MCF 10A (cell line): ENCODE results near the gene CSNK1A1L. TPM values are rescaled to one million over a fixed set of nuclear protein-coding genes. Genes with fewer than 3 reads are reported as not detected.

ENCODE experiments used
- BruUV-seq: library from RNA; stranded (reverse); fragments of 400-500 nt; replicated peaks from 2 replicates; lab custom pipeline; 2021; lab: Mats Ljungman, UMichigan
- CTCF ChIA-PET: fragments of 300-600 bp; sonication (Branson Sonifier 250); formaldehyde crosslinking; extraction: SDS; loops from one replicate; lab custom pipeline; 2021; ENCODE audit warnings: antibody characterized with exemption, inconsistent platforms; lab: Yijun Ruan, JAX
- POLR2A ChIA-PET: fragments of 300-600, 350-650 bp; sonication (Branson Sonifier 250); formaldehyde crosslinking; extraction: SDS; loops from one replicate; lab custom pipeline; 2020; ENCODE audit warnings: antibody characterized with exemption, inconsistent platforms; lab: Yijun Ruan, JAX
- DNase-seq: peaks from one replicate; pipeline ENCODE4 v3.0.0-alpha.2; 2018; ENCODE audit not compliant: unreplicated experiment
- H3K27ac Mint-ChIP-seq: one replicate; pipeline ENCODE4 v1.8.0; 2022; ENCODE audit warnings: mild to moderate bottlenecking, low read depth, mixed read lengths; ENCODE audit not compliant: unreplicated experiment
- H3K27me3 Mint-ChIP-seq: one replicate; pipeline ENCODE4 v1.8.0; 2022; ENCODE audit warnings: mixed read lengths; ENCODE audit not compliant: insufficient read depth, unreplicated experiment
- H3K36me3 Mint-ChIP-seq: one replicate; pipeline ENCODE4 v1.8.0; 2022; ENCODE audit warnings: mild to moderate bottlenecking, moderate library complexity, mixed read lengths; ENCODE audit not compliant: insufficient read depth, unreplicated experiment
- H3K4me1 Mint-ChIP-seq: one replicate; pipeline ENCODE4 v1.8.0; 2022; ENCODE audit warnings: mixed read lengths; ENCODE audit not compliant: insufficient read depth, unreplicated experiment
- H3K4me3 Mint-ChIP-seq: one replicate; pipeline ENCODE4 v1.8.0; 2022; ENCODE audit warnings: mild to moderate bottlenecking, moderate library complexity, mixed read lengths; ENCODE audit not compliant: unreplicated experiment
- H3K9me3 Mint-ChIP-seq: one replicate; pipeline ENCODE4 v1.8.0; 2022; ENCODE audit warnings: mixed read lengths; ENCODE audit not compliant: unreplicated experiment
- CTCF ChIP-seq: fragments of 200-600 bp; IDR thresholded peaks from one replicate; pipeline ENCODE4 v1.8.0; 2022; ENCODE audit warnings: antibody characterized with exemption, mild to moderate bottlenecking; ENCODE audit not compliant: unreplicated experiment
- intact Hi-C: fragments of 100-400 bp; cut with micrococcal nuclease; formaldehyde crosslinking; loops from 2 replicates; pipeline ENCODE4 v1.14.1; 2022
- total RNA-seq: library from RNA; stranded (reverse); gene quantifications from 2 replicates; pipeline ENCODE4 v1.2.3, GENCODE V29; 2022

CSNK1A1L gene
- total RNA-seq, 1 experiment from 2014 or later = not detected

DNA sequence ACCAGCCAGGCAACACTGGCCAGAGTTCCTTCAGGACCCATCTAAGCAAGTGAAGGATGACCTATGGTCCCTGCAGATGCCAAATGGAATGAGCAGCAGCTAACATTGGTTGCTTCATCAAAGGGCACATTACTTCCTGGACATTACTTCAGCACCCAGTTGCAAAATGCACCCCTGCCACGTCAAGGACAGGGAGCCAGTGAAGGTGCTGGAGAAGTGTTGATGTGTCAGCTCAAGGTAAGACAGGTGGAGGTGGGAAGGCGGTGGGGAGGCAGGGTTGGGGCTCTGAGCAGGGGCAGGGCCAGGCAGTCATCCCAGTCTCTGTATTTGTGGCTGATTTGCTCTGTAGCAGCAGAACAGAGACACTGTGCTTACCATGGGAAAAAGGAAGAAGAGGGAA lies 14.6 kb downstream of the CSNK1A1L start:
- CTCF ChIA-PET = interaction anchor here (1.1 kb wide), 1 partner anchor 16 kb away, joined by 3 read pairs; no protein-coding TSS in a partner anchor
- H3K27me3 Mint-ChIP-seq = no peaks in the 10 kb centered on the region
- no peak overlapping the region for H3K27ac Mint-ChIP-seq
- no peak for TF ChIP-seq CTCF
- intact Hi-C loops = no loop called here
- H3K4me1 Mint-ChIP-seq = no peaks in the 10 kb centered on the region
- H3K9me3 Mint-ChIP-seq = no peaks in the 10 kb centered on the region
- POLR2A ChIA-PET = no interaction called here
- H3K4me3 Mint-ChIP-seq = no peak overlapping the region
- BruUV-seq = no TSS peak
- H3K36me3 Mint-ChIP-seq = no peaks in the 10 kb centered on the region
- peak; percentile 17 for DNase-seq

DNA sequence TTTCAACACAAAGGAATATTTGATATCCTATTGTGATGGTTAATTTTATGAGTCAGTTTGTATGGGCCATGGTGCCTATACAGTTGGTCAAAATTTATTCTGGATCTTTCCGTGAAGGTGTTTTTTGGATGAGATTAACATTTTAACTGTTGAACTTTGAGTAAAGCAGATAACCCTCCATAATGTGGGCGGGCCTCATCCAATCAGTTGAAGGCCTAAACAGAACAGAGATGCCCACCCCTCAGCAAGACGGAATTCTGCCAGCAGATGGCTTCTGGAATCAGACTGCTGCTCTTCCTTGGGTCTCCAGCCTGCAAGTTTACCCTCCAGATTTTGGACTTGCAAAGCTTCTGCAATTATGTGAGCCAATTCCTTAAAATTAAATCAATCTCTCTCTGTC lies 16.0 kb downstream of the CSNK1A1L start:
- CTCF ChIA-PET = interaction anchor here (1.3 kb wide), 1 partner anchor 13 kb away, joined by 4 read pairs; no protein-coding TSS in a partner anchor
- Mint-ChIP-seq H3K4me3 (no peak overlapping the region), H3K27me3 (no peaks in the 10 kb centered on the region), H3K27ac (no peak overlapping the region), H3K9me3 (no peaks in the 10 kb centered on the region), H3K36me3 (no peaks in the 10 kb centered on the region), H3K4me1 (no peaks in the 10 kb centered on the region)
- POLR2A ChIA-PET = no interaction called here
- TF ChIP-seq CTCF = no peak
- no TSS peak for BruUV-seq
- DNase-seq = no peak
- intact Hi-C loops = no loop called here

DNA sequence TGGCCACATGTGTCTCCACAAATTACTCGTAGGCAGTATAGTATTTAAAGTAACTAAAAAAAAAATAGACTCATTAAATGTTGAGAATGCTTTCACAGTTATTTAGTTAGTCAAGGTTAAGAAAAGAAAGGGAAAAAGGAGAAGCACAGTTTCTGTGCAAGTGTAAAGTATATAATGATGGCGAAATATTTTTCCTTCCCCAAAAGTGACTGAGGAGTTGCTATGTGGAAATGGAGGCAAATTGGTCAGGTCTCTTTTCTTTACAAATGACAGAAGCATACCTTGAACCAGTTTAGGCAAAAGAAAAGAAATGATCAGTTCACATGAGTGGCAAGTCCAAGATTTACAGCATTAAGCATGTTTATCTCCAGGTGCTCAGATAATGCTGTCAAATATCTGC lies 18.0 kb downstream of the CSNK1A1L start:
- H3K4me1 Mint-ChIP-seq = no peaks in the 10 kb centered on the region
- intact Hi-C loops = no loop called here
- H3K27ac Mint-ChIP-seq = no peak overlapping the region
- ChIA-PET POLR2A (no interaction called here), CTCF (interaction anchor here (2.0 kb wide), 1 partner anchor 13 kb away, joined by 6 read pairs; no protein-coding TSS in a partner anchor)
- no peak overlapping the region for H3K4me3 Mint-ChIP-seq
- TF ChIP-seq CTCF = no peak
- H3K27me3 Mint-ChIP-seq = no peaks in the 10 kb centered on the region
- DNase-seq = no peak
- BruUV-seq = no TSS peak
- no peaks in the 10 kb centered on the region for H3K36me3 Mint-ChIP-seq
- no peaks in the 10 kb centered on the region for H3K9me3 Mint-ChIP-seq

DNA sequence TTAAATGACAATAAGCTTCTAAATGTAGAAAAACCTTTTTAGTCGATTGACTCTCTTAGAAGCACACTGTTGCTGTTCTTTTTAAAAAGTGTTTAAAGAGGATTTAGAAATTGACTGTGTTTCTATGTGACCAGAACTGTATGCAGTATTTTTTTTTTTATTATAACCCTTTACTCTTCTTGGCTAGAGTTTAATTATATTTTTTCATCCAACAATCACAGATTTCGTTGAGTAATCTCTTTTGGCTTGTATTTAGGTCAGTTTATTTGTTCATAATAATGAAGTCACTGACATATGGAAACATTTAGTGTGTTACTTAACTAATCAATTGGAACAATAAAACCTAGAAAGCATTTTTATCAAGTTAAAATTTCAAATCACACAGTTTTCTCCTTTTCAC lies 19.9 kb downstream of the CSNK1A1L start:
- Mint-ChIP-seq H3K4me1 (no peaks in the 10 kb centered on the region), H3K36me3 (no peaks in the 10 kb centered on the region), H3K27ac (no peak overlapping the region), H3K27me3 (no peaks in the 10 kb centered on the region), H3K9me3 (no peaks in the 10 kb centered on the region), H3K4me3 (no peak overlapping the region)
- BruUV-seq = no TSS peak
- ChIA-PET CTCF (interaction anchor here (0.7 to 2.0 kb wide), 3 partner anchors 11 to 21 kb away, joined by 3 to 6 read pairs (median 4); no protein-coding TSS in a partner anchor), POLR2A (interaction anchor here (0.6 to 0.7 kb wide), 2 partner anchors 547 to 1808 kb away, joined by 3 to 5 read pairs; no protein-coding TSS in a partner anchor)
- no peak for DNase-seq
- intact Hi-C loops = no loop called here
- TF ChIP-seq CTCF = no peak
